Measurements from ENCODE around the gene DONSON. TPM values are rescaled to one million over a fixed set of nuclear protein-coding genes. Genes with fewer than 3 reads are reported as not detected.

Gene DONSON
- total and polyA plus RNA-seq, 9 of the 15 experiments (the other 6 are each of a cell fraction or from before 2014, with no cell fraction given): 26.7 to 124 (median 62.6) TPM

DNA sequence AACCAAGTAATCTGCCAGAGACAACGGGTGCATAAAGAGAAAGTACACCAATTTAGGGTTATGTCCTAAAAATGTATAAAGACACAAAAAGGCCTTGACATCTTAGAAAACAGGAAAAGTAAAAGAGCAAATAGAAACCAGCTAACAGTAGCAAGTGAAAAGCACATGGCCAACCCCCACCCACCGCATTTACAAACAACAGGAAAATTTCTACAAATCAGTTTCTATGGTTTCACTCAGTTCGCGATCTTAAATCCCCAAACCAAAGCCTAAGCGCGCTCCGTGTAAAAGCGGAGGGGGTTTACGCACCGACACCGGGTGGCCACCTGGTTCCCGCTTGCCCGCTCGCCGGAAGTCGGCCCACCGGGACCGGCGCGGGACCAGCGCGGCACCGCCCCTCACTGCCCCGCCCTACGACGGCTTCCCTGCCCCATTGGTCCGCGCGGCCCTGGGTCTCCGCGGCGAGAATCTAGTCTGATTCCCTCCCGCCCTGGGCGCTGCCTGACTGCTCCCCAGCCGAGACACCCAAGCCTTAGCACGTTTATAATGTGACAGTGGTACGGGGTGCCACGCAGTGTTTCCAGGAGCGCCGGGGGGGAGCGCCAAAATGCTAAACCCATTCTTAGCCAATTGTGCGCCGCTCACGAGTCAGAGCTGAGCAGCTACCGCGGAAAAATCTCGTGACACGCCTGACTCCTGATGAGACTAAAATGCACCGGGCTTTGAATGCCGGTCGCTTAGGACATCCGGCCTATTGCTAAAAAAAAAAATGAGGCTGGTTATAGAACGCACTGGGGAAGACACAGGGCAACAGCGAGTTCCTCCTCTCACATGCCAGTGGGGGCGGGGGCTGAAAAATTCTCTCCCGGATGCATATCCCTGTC lies 46.5 kb downstream of the DONSON start, which contains the start of gene GART (continued):
- TF ChIP-seq ZNF436 (CRISPR knock-in tag; IDR thresholded peaks at IDR 0.05) (no peak), PRPF4 (IDR thresholded peaks at IDR 0.05; ENCODE audit: insufficient read depth, low read depth, low read length, poor library complexity, severe bottlenecking) (peak; percentile 85), TFAM (CRISPR knock-in tag; conservative IDR thresholded peaks at IDR 0.05) (no peak), SNRNP70 (optimal IDR thresholded peaks at IDR 0.05; ENCODE audit: low read depth, low read length) (no peak), ZNF644 (tag; IDR thresholded peaks at IDR 0.05; ENCODE audit: low read depth) (no peak; the same call in 1 of the 2 replicates), XRCC3 (IDR thresholded peaks at IDR 0.05) (no peak)
- TF ChIP-seq, protein P1, sequence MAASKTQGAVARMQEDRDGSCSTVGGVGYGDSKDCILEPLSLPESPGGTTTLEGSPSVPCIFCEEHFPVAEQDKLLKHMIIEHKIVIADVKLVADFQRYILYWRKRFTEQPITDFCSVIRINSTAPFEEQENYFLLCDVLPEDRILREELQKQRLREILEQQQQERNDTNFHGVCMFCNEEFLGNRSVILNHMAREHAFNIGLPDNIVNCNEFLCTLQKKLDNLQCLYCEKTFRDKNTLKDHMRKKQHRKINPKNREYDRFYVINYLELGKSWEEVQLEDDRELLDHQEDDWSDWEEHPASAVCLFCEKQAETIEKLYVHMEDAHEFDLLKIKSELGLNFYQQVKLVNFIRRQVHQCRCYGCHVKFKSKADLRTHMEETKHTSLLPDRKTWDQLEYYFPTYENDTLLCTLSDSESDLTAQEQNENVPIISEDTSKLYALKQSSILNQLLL (CRISPR knock-in tag; IDR thresholded peaks at IDR 0.05; ENCODE audit: borderline replicate concordance): no peak
- TF ChIP-seq, protein P2, sequence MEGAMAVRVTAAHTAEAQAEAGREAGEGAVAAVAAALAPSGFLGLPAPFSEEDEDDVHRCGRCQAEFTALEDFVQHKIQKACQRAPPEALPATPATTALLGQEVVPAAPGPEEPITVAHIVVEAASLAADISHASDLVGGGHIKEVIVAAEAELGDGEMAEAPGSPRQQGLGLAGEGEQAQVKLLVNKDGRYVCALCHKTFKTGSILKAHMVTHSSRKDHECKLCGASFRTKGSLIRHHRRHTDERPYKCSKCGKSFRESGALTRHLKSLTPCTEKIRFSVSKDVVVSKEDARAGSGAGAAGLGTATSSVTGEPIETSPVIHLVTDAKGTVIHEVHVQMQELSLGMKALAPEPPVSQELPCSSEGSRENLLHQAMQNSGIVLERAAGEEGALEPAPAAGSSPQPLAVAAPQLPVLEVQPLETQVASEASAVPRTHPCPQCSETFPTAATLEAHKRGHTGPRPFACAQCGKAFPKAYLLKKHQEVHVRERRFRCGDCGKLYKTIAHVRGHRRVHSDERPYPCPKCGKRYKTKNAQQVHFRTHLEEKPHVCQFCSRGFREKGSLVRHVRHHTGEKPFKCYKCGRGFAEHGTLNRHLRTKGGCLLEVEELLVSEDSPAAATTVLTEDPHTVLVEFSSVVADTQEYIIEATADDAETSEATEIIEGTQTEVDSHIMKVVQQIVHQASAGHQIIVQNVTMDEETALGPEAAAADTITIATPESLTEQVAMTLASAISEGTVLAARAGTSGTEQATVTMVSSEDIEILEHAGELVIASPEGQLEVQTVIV (CRISPR knock-in tag; IDR thresholded peaks at IDR 0.05; ENCODE audit: borderline replicate concordance): no peak
- TF ChIP-seq, protein P3, sequence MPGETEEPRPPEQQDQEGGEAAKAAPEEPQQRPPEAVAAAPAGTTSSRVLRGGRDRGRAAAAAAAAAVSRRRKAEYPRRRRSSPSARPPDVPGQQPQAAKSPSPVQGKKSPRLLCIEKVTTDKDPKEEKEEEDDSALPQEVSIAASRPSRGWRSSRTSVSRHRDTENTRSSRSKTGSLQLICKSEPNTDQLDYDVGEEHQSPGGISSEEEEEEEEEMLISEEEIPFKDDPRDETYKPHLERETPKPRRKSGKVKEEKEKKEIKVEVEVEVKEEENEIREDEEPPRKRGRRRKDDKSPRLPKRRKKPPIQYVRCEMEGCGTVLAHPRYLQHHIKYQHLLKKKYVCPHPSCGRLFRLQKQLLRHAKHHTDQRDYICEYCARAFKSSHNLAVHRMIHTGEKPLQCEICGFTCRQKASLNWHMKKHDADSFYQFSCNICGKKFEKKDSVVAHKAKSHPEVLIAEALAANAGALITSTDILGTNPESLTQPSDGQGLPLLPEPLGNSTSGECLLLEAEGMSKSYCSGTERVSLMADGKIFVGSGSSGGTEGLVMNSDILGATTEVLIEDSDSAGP (CRISPR knock-in tag; IDR thresholded peaks at IDR 0.05): no peak
